Uterus (tissue), 4 donors: Measurements from ENCODE around the gene KCNMA1. TPM values are rescaled to one million over a fixed set of nuclear protein-coding genes. Genes with fewer than 3 reads are reported as not detected.

Source experiments
- DNase-seq, 2 donors: peaks; one replicate each; pipeline ENCODE4 v3.0.0-alpha.2; 2019 to 2020
- H3K27ac ChIP-seq, 2 donors: fragments of 200-600 bp; sonication (generic); 1 replicate in 1 of 2; 2 replicates in 1 of 2; pipeline ENCODE4 v1.5.1; 2016 to 2018
- H3K27me3 ChIP-seq, 2 donors: fragments of 200-600 bp; sonication (generic); one replicate each; pipeline ENCODE4 v1.5.1; 2018 to 2019; ENCODE audit warnings: control low read depth in 1 of 2
- H3K36me3 ChIP-seq, 2 donors: fragments of 200-600 bp; sonication (generic); one replicate each; pipeline ENCODE4 v1.5.1; 2019; ENCODE audit warnings: control low read depth in 1 of 2
- H3K4me1 ChIP-seq, 2 donors: fragments of 200-600 bp; sonication (generic); one replicate each; pipeline ENCODE4 v1.5.1; 2018 to 2019; ENCODE audit warnings: control low read depth in 1 of 2
- H3K4me3 ChIP-seq, 2 donors: fragments of 200-600 bp; sonication (generic); 1 replicate in 1 of 2; 2 replicates in 1 of 2; pipeline ENCODE4 v1.5.1; 2018 to 2019; ENCODE audit warnings: mild to moderate bottlenecking in 1 of 2
- H3K9me3 ChIP-seq, 2 donors: fragments of 200-600 bp; sonication (generic); one replicate each; pipeline ENCODE4 v1.5.1; 2019; ENCODE audit warnings: control low read depth in 1 of 2
- CTCF ChIP-seq, 4 experiments: fragments of 200-600 bp in 2 of 4; fragments of 450-650 bp in 2 of 4; sonication (generic) in 2 of 4; IDR thresholded peaks; one replicate each; pipeline ENCODE4 v1.5.1; 2016 to 2019; ENCODE audit warnings: antibody characterized with exemption in 4 of 4, mild to moderate bottlenecking in 2 of 4, moderate library complexity in 1 of 4
- POLR2A ChIP-seq, 2 donors: fragments of 450-650 bp; IDR thresholded peaks; one replicate each; pipeline ENCODE4 v1.6.1; 2016; ENCODE audit warnings: antibody characterized with exemption in 2 of 2, mild to moderate bottlenecking in 1 of 2, moderate library complexity in 1 of 2
- intact Hi-C: fragments of 100-400 bp; cut with DNase I; formaldehyde crosslinking; loops from one replicate; pipeline ENCODE4 v1.15.1; 2023; ENCODE audit warnings: low total_unique reads
- total RNA-seq, 4 donors: library from RNA; depleted of rRNA in 3 of 4; stranded (reverse); fragments of >200 nt in 3 of 4; gene quantifications; one replicate each; pipeline versions ENCODE4 v1.1.0 to v1.2.4, GENCODE V29; 2014 to 2023
- donor health status: DM: yes; HTN: yes; CAD: no.

KCNMA1 gene
- total RNA-seq, 4 donors from 2014 or later, result 86.2 to 236 (median 164) TPM

DNA sequence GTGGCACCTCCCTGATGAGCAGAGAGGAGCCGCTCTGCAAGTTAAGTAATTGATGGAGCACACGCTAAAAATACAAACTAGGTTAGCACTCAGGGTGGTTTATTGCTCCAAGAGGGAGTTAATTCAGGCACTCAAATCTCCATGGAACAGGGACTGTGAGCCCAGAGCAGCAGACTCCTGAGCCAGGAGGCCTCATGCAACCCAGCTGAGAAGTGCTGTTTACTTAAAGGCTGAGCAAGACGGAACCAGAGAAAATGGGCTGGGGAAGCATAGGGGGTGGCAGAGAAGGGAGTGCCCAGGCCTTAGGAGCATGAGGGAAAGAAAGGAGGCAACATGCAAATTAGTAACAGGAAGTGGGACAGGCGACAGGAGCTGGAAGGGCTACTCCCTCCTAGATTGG, 174.1 kb downstream of the KCNMA1 start:
- H3K9me3 ChIP-seq, result no peaks in the 10 kb centered on the region
- no peak overlapping the region for H3K4me3 ChIP-seq
- no peaks in the 10 kb centered on the region for H3K4me1 ChIP-seq
- no peaks in the 10 kb centered on the region for H3K36me3 ChIP-seq
- no peak for TF ChIP-seq POLR2A (IDR thresholded peaks at IDR 0.05)
- no peak for TF ChIP-seq CTCF (IDR thresholded peaks at IDR 0.05)
- peak overlapping the region; percentile 13 to 15 for H3K27ac ChIP-seq
- DNase-seq, result no peak
- intact Hi-C loops, result no loop called here
- no peaks in the 10 kb centered on the region for H3K27me3 ChIP-seq

DNA sequence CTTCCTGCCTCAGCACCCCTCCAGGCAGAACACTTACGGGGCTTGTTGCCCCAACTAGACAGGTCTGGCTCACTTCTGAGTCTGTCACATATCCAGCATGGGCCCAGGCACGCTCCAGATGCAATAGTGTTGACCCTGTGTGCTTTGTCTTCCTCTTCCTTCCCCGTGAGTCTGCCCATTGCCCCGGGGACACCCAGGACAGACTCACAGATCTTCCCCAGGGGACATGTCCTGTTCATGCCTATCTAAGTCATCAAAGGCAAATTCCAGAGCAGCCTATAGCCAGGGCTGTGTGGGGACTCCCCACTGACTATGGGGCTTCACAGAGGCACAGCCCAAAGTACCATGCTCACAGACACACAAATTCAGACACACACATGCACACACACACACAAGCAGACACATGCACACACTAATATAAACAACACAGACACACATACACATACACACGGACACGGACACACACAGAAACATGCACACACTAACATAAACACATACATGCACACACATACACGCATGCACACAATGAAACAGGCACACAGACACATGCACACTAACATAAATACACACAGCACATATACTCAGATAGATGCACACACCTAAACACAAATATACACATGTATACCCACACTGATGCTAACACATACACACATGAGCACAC, 175.8 kb downstream of the KCNMA1 start:
- intact Hi-C loops, result no loop called here
- H3K9me3 ChIP-seq, result no peaks in the 10 kb centered on the region
- H3K27me3 ChIP-seq, result no peaks in the 10 kb centered on the region
- no peak overlapping the region for H3K4me3 ChIP-seq
- H3K4me1 ChIP-seq, result no peaks in the 10 kb centered on the region
- no peak for DNase-seq
- no peak overlapping the region for H3K27ac ChIP-seq
- H3K36me3 ChIP-seq, result no peaks in the 10 kb centered on the region
- TF ChIP-seq CTCF (IDR thresholded peaks at IDR 0.05), result no peak
- no peak for TF ChIP-seq POLR2A (IDR thresholded peaks at IDR 0.05)

DNA sequence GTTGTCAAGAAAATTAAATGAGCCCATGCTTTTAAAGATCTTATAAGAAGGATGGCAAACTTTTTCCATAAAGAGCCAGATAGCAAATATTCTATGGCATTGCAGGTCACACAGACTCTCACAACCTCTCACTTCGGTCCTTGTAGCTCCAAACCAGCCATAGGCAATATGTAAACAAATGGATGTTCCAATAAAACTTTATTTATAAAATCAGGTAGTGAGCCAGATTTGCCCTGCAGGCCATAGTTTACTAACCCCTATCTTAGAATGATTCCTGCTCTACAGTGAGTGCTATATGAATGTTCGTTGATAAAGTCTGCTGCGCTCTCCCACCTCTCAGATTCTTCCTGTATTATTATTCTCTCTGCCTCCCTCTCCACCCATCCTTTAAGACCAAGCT, 177.7 kb downstream of the KCNMA1 start:
- Histone ChIP-seq H3K27me3 (no peaks in the 10 kb centered on the region), H3K9me3 (no peaks in the 10 kb centered on the region), H3K4me1 (no peaks in the 10 kb centered on the region), H3K36me3 (no peaks in the 10 kb centered on the region), H3K27ac (no peak overlapping the region), H3K4me3 (no peak overlapping the region)
- intact Hi-C loops, result no loop called here
- no peak for TF ChIP-seq CTCF (IDR thresholded peaks at IDR 0.05)
- no peak for TF ChIP-seq POLR2A (IDR thresholded peaks at IDR 0.05)
- DNase-seq, result no peak

DNA sequence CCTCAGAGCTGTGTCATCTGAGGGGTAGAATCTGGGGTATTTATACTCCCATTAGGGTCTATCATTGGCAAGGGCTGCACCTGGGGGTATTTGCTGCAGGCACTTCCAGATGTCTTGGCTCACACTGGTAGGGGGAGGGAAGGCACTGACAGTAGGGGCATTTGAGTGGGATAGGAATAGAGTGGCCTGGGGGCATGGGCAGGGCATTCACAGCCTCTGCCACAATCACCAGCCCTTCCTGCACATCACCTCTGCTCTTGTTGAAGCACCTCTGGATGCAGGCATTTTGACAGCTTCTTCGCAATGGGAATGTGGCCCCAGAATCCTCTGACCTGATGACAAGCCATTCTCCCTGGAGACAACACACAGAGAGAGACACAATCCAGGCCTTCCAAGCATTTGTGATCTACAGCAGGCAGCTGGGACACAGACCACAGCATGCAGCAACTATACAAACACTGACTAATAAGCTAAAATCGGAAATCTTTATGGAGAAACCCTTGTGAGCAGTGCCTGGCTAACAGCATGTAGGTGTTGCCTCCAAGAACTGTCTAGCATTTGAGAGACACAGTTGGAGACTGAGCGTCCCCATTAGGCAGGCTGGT, 178.5 kb downstream of the KCNMA1 start:
- no peaks in the 10 kb centered on the region for H3K27me3 ChIP-seq
- no peaks in the 10 kb centered on the region for H3K9me3 ChIP-seq
- intact Hi-C loops, result no loop called here
- H3K36me3 ChIP-seq, result no peaks in the 10 kb centered on the region
- no peak overlapping the region for H3K4me3 ChIP-seq
- no peak for DNase-seq
- H3K4me1 ChIP-seq, result no peaks in the 10 kb centered on the region
- no peak for TF ChIP-seq POLR2A (IDR thresholded peaks at IDR 0.05)
- TF ChIP-seq CTCF (IDR thresholded peaks at IDR 0.05), result no peak
- no peak overlapping the region for H3K27ac ChIP-seq

GRCh38 chr10:77457721-77458120, 179.9 kb downstream of the KCNMA1 start:
- Histone ChIP-seq H3K27me3 (no peaks in the 10 kb centered on the region), H3K4me1 (no peaks in the 10 kb centered on the region), H3K4me3 (no peak overlapping the region), H3K9me3 (no peaks in the 10 kb centered on the region), H3K27ac (peak overlapping the region in 1 of 2 donors; percentile 6), H3K36me3 (no peaks in the 10 kb centered on the region)
- no peak for TF ChIP-seq POLR2A (IDR thresholded peaks at IDR 0.05)
- no peak for TF ChIP-seq CTCF (IDR thresholded peaks at IDR 0.05)
- no peak for DNase-seq
- intact Hi-C loops, result no loop called here
